ENCODE data around the gene TRMT44. TPM values are rescaled to one million over a fixed set of nuclear protein-coding genes. Genes with fewer than 3 reads are reported as not detected.

Gene TRMT44
- total RNA-seq, 1 experiment from 2014 or later: 21.8 TPM

GRCh38 chr4:8457646-8458252, 17.2 kb downstream of the TRMT44 start:
- Histone ChIP-seq H3K27ac (no peak overlapping the region), H3K4me3 (no peak overlapping the region), H3K9me3 (replicated peaks) (no peaks in the 10 kb centered on the region), H3K27me3 (replicated peaks) (no peaks in the 10 kb centered on the region), H3K36me3 (no peaks in the 10 kb centered on the region), H3K4me1 (replicated peaks) (no peaks in the 10 kb centered on the region)
- DNase-seq (ENCODE audit: low read depth in 1 of 2, low spot score in 2 of 2): no peak

GRCh38 chr4:8459867-8460445, 19.4 kb downstream of the TRMT44 start:
- Histone ChIP-seq H3K4me3 (no peak overlapping the region), H3K27me3 (replicated peaks) (no peaks in the 10 kb centered on the region), H3K4me1 (replicated peaks) (no peaks in the 10 kb centered on the region), H3K27ac (no peak overlapping the region), H3K9me3 (replicated peaks) (no peaks in the 10 kb centered on the region), H3K36me3 (no peaks in the 10 kb centered on the region)
- DNase-seq (ENCODE audit: low read depth in 1 of 2, low spot score in 2 of 2): no peak

- H3K36me3 ChIP-seq: no peaks in the 10 kb centered on the region
- H3K27ac ChIP-seq: no peak overlapping the region
- no peaks in the 10 kb centered on the region for H3K9me3 ChIP-seq (replicated peaks)
- no peak for DNase-seq (ENCODE audit: low read depth in 1 of 2, low spot score in 2 of 2)
- no peak overlapping the region for H3K4me3 ChIP-seq
- H3K27me3 ChIP-seq (replicated peaks): no peaks in the 10 kb centered on the region
- H3K4me1 ChIP-seq (replicated peaks): no peaks in the 10 kb centered on the region
Measured at GRCh38 chr4:8461086-8461485, 20.5 kb downstream of the TRMT44 start.

GRCh38 chr4:8461616-8462015, 21.0 kb downstream of the TRMT44 start:
- Histone ChIP-seq H3K27me3 (replicated peaks) (no peaks in the 10 kb centered on the region), H3K27ac (no peak overlapping the region), H3K4me1 (replicated peaks) (no peaks in the 10 kb centered on the region), H3K9me3 (replicated peaks) (no peaks in the 10 kb centered on the region), H3K4me3 (no peak overlapping the region), H3K36me3 (no peaks in the 10 kb centered on the region)
- DNase-seq (ENCODE audit: low read depth in 1 of 2, low spot score in 2 of 2): no peak

- Histone ChIP-seq H3K27ac (no peak overlapping the region), H3K36me3 (peaks cover 8% of the 10 kb centered on the region), H3K9me3 (replicated peaks) (no peaks in the 10 kb centered on the region), H3K4me1 (replicated peaks) (peaks cover 3% of the 10 kb centered on the region), H3K4me3 (no peak overlapping the region), H3K27me3 (replicated peaks) (no peaks in the 10 kb centered on the region)
- DNase-seq (ENCODE audit: low read depth in 1 of 2, low spot score in 2 of 2): no peak
Measured at GRCh38 chr4:8463811-8464210, 23.2 kb downstream of the TRMT44 start.

GRCh38 chr4:8464381-8464780, 23.8 kb downstream of the TRMT44 start:
- Histone ChIP-seq H3K4me1 (replicated peaks) (peaks cover 9% of the 10 kb centered on the region), H3K4me3 (no peak overlapping the region), H3K27ac (no peak overlapping the region), H3K9me3 (replicated peaks) (no peaks in the 10 kb centered on the region), H3K36me3 (peaks cover 13% of the 10 kb centered on the region), H3K27me3 (replicated peaks) (no peaks in the 10 kb centered on the region)
- no peak for DNase-seq (ENCODE audit: low read depth in 1 of 2, low spot score in 2 of 2)

GRCh38 chr4:8465615-8466611, 25.3 kb downstream of the TRMT44 start:
- no peak overlapping the region for H3K4me3 ChIP-seq
- no peaks in the 10 kb centered on the region for H3K27me3 ChIP-seq (replicated peaks)
- H3K4me1 ChIP-seq (replicated peaks): peaks cover 13% of the 10 kb centered on the region
- DNase-seq (ENCODE audit: low read depth in 1 of 2, low spot score in 2 of 2): no peak
- peaks cover 18% of the 10 kb centered on the region for H3K36me3 ChIP-seq
- no peaks in the 10 kb centered on the region for H3K9me3 ChIP-seq (replicated peaks)
- H3K27ac ChIP-seq: no peak overlapping the region

- H3K9me3 ChIP-seq (replicated peaks): no peaks in the 10 kb centered on the region
- H3K4me1 ChIP-seq (replicated peaks): peaks cover 22% of the 10 kb centered on the region
- H3K27me3 ChIP-seq (replicated peaks): no peaks in the 10 kb centered on the region
- no peak for DNase-seq (ENCODE audit: low read depth in 1 of 2, low spot score in 2 of 2)
- no peak overlapping the region for H3K27ac ChIP-seq
- no peak overlapping the region for H3K4me3 ChIP-seq
- peaks cover 18% of the 10 kb centered on the region for H3K36me3 ChIP-seq
Measured at GRCh38 chr4:8467016-8467415, 26.4 kb downstream of the TRMT44 start.

- peak; percentile 57 to 71 for DNase-seq (ENCODE audit: low read depth in 1 of 2, low spot score in 2 of 2)
- peaks cover 38% of the 10 kb centered on the region for H3K4me1 ChIP-seq (replicated peaks)
- no peak overlapping the region for H3K27ac ChIP-seq
- peaks cover 25% of the 10 kb centered on the region for H3K36me3 ChIP-seq
- no peaks in the 10 kb centered on the region for H3K9me3 ChIP-seq (replicated peaks)
- H3K4me3 ChIP-seq: no peak overlapping the region
- H3K27me3 ChIP-seq (replicated peaks): no peaks in the 10 kb centered on the region
Measured at GRCh38 chr4:8468746-8469535, 28.4 kb downstream of the TRMT44 start.

GRCh38 chr4:8469550-8469949, 29.0 kb downstream of the TRMT44 start:
- Histone ChIP-seq H3K36me3 (peaks cover 27% of the 10 kb centered on the region), H3K27ac (no peak overlapping the region), H3K9me3 (replicated peaks) (no peaks in the 10 kb centered on the region), H3K4me3 (no peak overlapping the region), H3K27me3 (replicated peaks) (no peaks in the 10 kb centered on the region), H3K4me1 (replicated peaks) (peaks cover 44% of the 10 kb centered on the region)
- no peak for DNase-seq (ENCODE audit: low read depth in 1 of 2, low spot score in 2 of 2)

GRCh38 chr4:8470451-8471024, 30.0 kb downstream of the TRMT44 start:
- Histone ChIP-seq H3K4me1 (replicated peaks) (peaks cover 49% of the 10 kb centered on the region), H3K27me3 (replicated peaks) (no peaks in the 10 kb centered on the region), H3K9me3 (replicated peaks) (no peaks in the 10 kb centered on the region), H3K4me3 (no peak overlapping the region), H3K27ac (no peak overlapping the region), H3K36me3 (peaks cover 27% of the 10 kb centered on the region)
- no peak for DNase-seq (ENCODE audit: low read depth in 1 of 2, low spot score in 2 of 2)

- H3K4me1 ChIP-seq (replicated peaks): peaks cover 49% of the 10 kb centered on the region
- DNase-seq (ENCODE audit: low read depth in 1 of 2, low spot score in 2 of 2): no peak
- peaks cover 33% of the 10 kb centered on the region for H3K36me3 ChIP-seq
- no peaks in the 10 kb centered on the region for H3K9me3 ChIP-seq (replicated peaks)
- H3K4me3 ChIP-seq: no peak overlapping the region
- no peak overlapping the region; the same call in 1 of the 2 replicates for H3K27ac ChIP-seq
- H3K27me3 ChIP-seq (replicated peaks): no peaks in the 10 kb centered on the region
Measured at GRCh38 chr4:8471211-8471875, 30.8 kb downstream of the TRMT44 start.
